BJ (cell line): ENCODE results near the gene GALNT7. TPM values are rescaled to one million over a fixed set of nuclear protein-coding genes. Genes with fewer than 3 reads are reported as not detected.

Experiments used
- CTCF ChIA-PET: fragments of 350-600 bp; formaldehyde crosslinking; extraction: SDS; loops from one replicate; lab custom pipeline; 2021; ENCODE audit warnings: antibody characterized with exemption, inconsistent platforms; lab: Yijun Ruan, JAX
- POLR2A ChIA-PET: fragments of 300-600 bp; sonication (Branson Sonifier 250); formaldehyde crosslinking; extraction: SDS; loops from one replicate; lab custom pipeline; 2021; ENCODE audit warnings: antibody characterized with exemption; lab: Charles Lee
- DNase-seq: peaks from one replicate; pipeline ENCODE4 v3.0.0-alpha.2; 2011; ENCODE audit warnings: low read depth
- H3K27me3 ChIP-seq: 2 replicates; pipeline ENCODE4 v1.6.0; 2011; ENCODE audit warnings: low read length; ENCODE audit not compliant: control insufficient read depth, insufficient read depth
- H3K36me3 ChIP-seq: 2 replicates; pipeline ENCODE4 v1.5.1; 2011; ENCODE audit warnings: low read length; ENCODE audit not compliant: control insufficient read depth, insufficient read depth
- H3K4me3 ChIP-seq: 2 replicates; pipeline ENCODE4 v1.5.1; 2011; ENCODE audit warnings: low read depth, mild to moderate bottlenecking, control low read depth, low read length
- CTCF ChIP-seq: IDR thresholded peaks from 2 replicates; pipeline ENCODE4 v1.5.1; 2011; ENCODE audit warnings: low read depth, mild to moderate bottlenecking, control low read depth, inconsistent platforms, low read length, moderate library complexity; ENCODE audit not compliant: insufficient read depth
- polyA plus RNA-seq: library from polyadenylated mRNA; depleted of rRNA; stranded (reverse); fragments of >200 nt; gene quantifications from 2 replicates; pipeline ENCODE4 v1.2.3, GENCODE V29; 2011

GALNT7 gene
- polyA plus RNA-seq, 1 experiment, result 6.3 TPM

- no peak for DNase-seq
- TF ChIP-seq CTCF, result no peak
- H3K36me3 ChIP-seq, result no peaks in the 10 kb centered on the region
- POLR2A ChIA-PET, result no interaction called here
- no peak overlapping the region for H3K4me3 ChIP-seq
- CTCF ChIA-PET, result interaction anchor here (1.0 kb wide), 1 partner anchor 9 kb away, joined by 3 read pairs; no protein-coding TSS in a partner anchor
- H3K27me3 ChIP-seq, result no peaks in the 10 kb centered on the region
Measured at GRCh38 chr4:173152104-173152503, 16.5 kb upstream of the GALNT7 start.

GRCh38 chr4:173153445-173153844 lies 15.2 kb upstream of the GALNT7 start:
- Histone ChIP-seq H3K27me3 (no peaks in the 10 kb centered on the region), H3K36me3 (no peaks in the 10 kb centered on the region), H3K4me3 (no peak overlapping the region)
- no peak for TF ChIP-seq CTCF
- ChIA-PET CTCF (no interaction called here), POLR2A (no interaction called here)
- DNase-seq, result no peak

- DNase-seq, result no peak
- Histone ChIP-seq H3K36me3 (no peaks in the 10 kb centered on the region; the same call in 1 of the 2 replicates), H3K4me3 (no peak overlapping the region), H3K27me3 (no peaks in the 10 kb centered on the region)
- TF ChIP-seq CTCF, result no peak
- ChIA-PET CTCF (no interaction called here), POLR2A (no interaction called here)
Measured at GRCh38 chr4:173159791-173160190, 8.8 kb upstream of the GALNT7 start.

- H3K27me3 ChIP-seq, result no peaks in the 10 kb centered on the region
- no peak for TF ChIP-seq CTCF
- POLR2A ChIA-PET, result no interaction called here
- DNase-seq, result no peak
- H3K36me3 ChIP-seq, result no peaks in the 10 kb centered on the region; the same call in 1 of the 2 replicates
- CTCF ChIA-PET, result interaction anchor here (1.4 kb wide), 1 partner anchor 8 kb away, joined by 3 read pairs; no protein-coding TSS in a partner anchor
- H3K4me3 ChIP-seq, result no peak overlapping the region
Measured at GRCh38 chr4:173160871-173161270, 7.7 kb upstream of the GALNT7 start.

GRCh38 chr4:173161311-173161710 lies 7.3 kb upstream of the GALNT7 start:
- Histone ChIP-seq H3K36me3 (no peaks in the 10 kb centered on the region; the same call in 1 of the 2 replicates), H3K4me3 (no peak overlapping the region), H3K27me3 (no peaks in the 10 kb centered on the region)
- ChIA-PET CTCF (interaction anchor here (1.4 kb wide), 1 partner anchor 9 kb away, joined by 3 read pairs; no protein-coding TSS in a partner anchor), POLR2A (no interaction called here)
- TF ChIP-seq CTCF, result no peak
- DNase-seq, result no peak
